CD8-positive, alpha-beta memory T cell (primary cell): ENCODE data around the gene CFAP251. TPM values are rescaled to one million over a fixed set of nuclear protein-coding genes. Genes with fewer than 3 reads are reported as not detected.

Experiments
- CTCF ChIA-PET: fragments of 350-600 bp; sonication (Branson Sonifier 250); formaldehyde crosslinking; loops from one replicate; lab custom pipeline; 2021; ENCODE audit warnings: antibody characterized with exemption; lab: Charles Lee
- POLR2A ChIA-PET: fragments of 350-600 bp; sonication (Branson Sonifier 250); formaldehyde crosslinking; loops from one replicate; lab custom pipeline; 2021; ENCODE audit warnings: antibody characterized with exemption; lab: Charles Lee
- DNase-seq, 5 donors: peaks; one replicate each; pipeline versions ENCODE4 v3.0.0 to v3.0.0-alpha.2; 2020 to 2022; ENCODE audit warnings: mixed read lengths in 1 of 5
- H3K27ac ChIP-seq: one replicate; pipeline ENCODE4 v1.7.0; 2013; ENCODE audit warnings: low read depth, mild to moderate bottlenecking, low read length, moderate library complexity
- H3K27me3 ChIP-seq: 2 replicates; pipeline ENCODE4 v1.7.0; 2013; ENCODE audit warnings: low read length, mild to moderate bottlenecking; ENCODE audit not compliant: insufficient read depth, poor library complexity, severe bottlenecking
- H3K36me3 ChIP-seq: 2 replicates; pipeline ENCODE4 v1.7.0; 2013; ENCODE audit warnings: mild to moderate bottlenecking, low read length, moderate library complexity; ENCODE audit not compliant: insufficient read depth
- H3K4me1 ChIP-seq: 2 replicates; pipeline ENCODE4 v1.7.0; 2013; ENCODE audit warnings: mild to moderate bottlenecking, low read length, moderate library complexity; ENCODE audit not compliant: insufficient read depth
- H3K4me3 ChIP-seq: 2 replicates; pipeline ENCODE4 v1.7.0; 2013; ENCODE audit warnings: mild to moderate bottlenecking, low read length
- H3K9me3 ChIP-seq: 2 replicates; pipeline ENCODE4 v1.7.0; 2013; ENCODE audit warnings: mild to moderate bottlenecking, low read length
- H3K27ac Mint-ChIP-seq, 8 donors: one replicate each; pipeline ENCODE4 v1.8.0; 2020 to 2021; ENCODE audit warnings: mixed read lengths in 8 of 8, mild to moderate bottlenecking in 6 of 8, inconsistent platforms in 3 of 8, moderate library complexity in 3 of 8
- H3K27me3 Mint-ChIP-seq, 2 donors: one replicate each; pipeline ENCODE4 v1.8.0; 2020 to 2021; ENCODE audit warnings: mixed read lengths in 2 of 2, mild to moderate bottlenecking in 1 of 2, moderate library complexity in 1 of 2
- H3K36me3 Mint-ChIP-seq, 3 donors: one replicate each; pipeline ENCODE4 v1.8.0; 2020 to 2021; ENCODE audit warnings: mixed read lengths in 3 of 3, inconsistent platforms in 1 of 3, mild to moderate bottlenecking in 1 of 3
- H3K4me1 Mint-ChIP-seq, 3 donors: one replicate each; pipeline ENCODE4 v1.8.0; 2020 to 2021; ENCODE audit warnings: mixed read lengths in 3 of 3, inconsistent platforms in 1 of 3, mild to moderate bottlenecking in 1 of 3
- H3K4me3 Mint-ChIP-seq, 7 donors: one replicate each; pipeline ENCODE4 v1.8.0; 2020 to 2021; ENCODE audit warnings: mixed read lengths in 7 of 7, mild to moderate bottlenecking in 6 of 7, moderate library complexity in 4 of 7, inconsistent platforms in 2 of 7
- H3K9me3 Mint-ChIP-seq, 5 donors: one replicate each; pipeline ENCODE4 v1.8.0; 2020 to 2022; ENCODE audit warnings: mixed read lengths in 5 of 5, mild to moderate bottlenecking in 3 of 5, moderate library complexity in 2 of 5, inconsistent platforms in 1 of 5
- polyA plus RNA-seq: library from polyadenylated mRNA; unstranded; fragments of 300-500 nt; fragmentation: Illumina TruSeq; gene quantifications from one replicate; pipeline ENCODE4 v1.2.3, GENCODE V29; 2021
- total RNA-seq, 2 experiments: library from RNA; stranded (reverse); gene quantifications; one replicate each; pipeline ENCODE4 v1.2.3, GENCODE V29; 2021

The CFAP251 gene
- total and polyA plus RNA-seq, 3 experiments from 2014 or later, result 0.31 to 0.72 TPM; not detected in 1

DNA sequence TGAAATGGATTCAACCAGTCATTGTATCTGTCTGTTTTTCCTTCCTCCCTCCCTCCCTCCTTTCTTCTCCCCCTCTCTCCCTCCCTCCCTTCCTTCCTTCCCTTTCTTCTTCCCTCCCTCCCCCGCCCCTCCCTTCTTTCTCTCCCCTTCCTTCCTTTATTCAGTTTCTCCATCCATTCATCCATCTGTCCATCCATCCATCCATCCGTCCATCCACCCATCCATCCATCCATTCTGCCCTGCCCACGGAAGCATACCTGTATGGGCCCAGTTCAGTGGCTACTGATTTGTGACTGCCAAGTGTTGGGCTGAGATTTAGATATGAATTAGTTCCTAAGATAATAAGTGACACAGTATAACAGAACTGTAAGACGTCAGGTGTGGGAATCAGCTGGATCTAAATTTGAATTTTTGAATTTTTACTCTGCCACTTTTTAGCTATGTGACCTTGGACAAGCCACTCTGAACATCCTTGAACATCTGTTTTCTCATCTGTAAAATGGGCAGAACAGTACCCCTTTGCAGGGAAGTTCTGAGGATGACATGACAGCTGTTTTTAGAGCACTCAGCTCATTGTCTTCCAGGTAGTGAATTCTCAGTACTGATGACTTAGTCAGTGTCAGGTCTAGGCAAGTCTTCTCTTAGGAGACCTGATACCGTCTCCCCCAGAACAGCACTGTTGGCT is 42.9 kb downstream of the CFAP251 start:
- Mint-ChIP-seq H3K4me1 (no peaks in the 10 kb centered on the region), H3K36me3 (no peaks in the 10 kb centered on the region), H3K9me3 (no peaks in the 10 kb centered on the region), H3K4me3 (no peak overlapping the region), H3K27me3 (peaks cover 0 to 9% of the 10 kb centered on the region in 2 donors), H3K27ac (no peak overlapping the region)
- H3K36me3 ChIP-seq, result no peaks in the 10 kb centered on the region
- CTCF ChIA-PET, result no interaction called here
- POLR2A ChIA-PET, result no interaction called here
- no peak overlapping the region for H3K4me3 ChIP-seq
- no peaks in the 10 kb centered on the region for H3K27me3 ChIP-seq
- no peak overlapping the region for H3K27ac ChIP-seq
- H3K4me1 ChIP-seq, result no peaks in the 10 kb centered on the region
- no peak for DNase-seq
- H3K9me3 ChIP-seq, result no peaks in the 10 kb centered on the region

GRCh38 chr12:121963341-121964018 is 45.1 kb downstream of the CFAP251 start:
- Histone ChIP-seq H3K9me3 (no peaks in the 10 kb centered on the region), H3K4me1 (no peaks in the 10 kb centered on the region), H3K36me3 (no peaks in the 10 kb centered on the region), H3K4me3 (no peak overlapping the region), H3K27ac (no peak overlapping the region), H3K27me3 (no peaks in the 10 kb centered on the region)
- Mint-ChIP-seq H3K27me3 (peaks cover 0 to 6% of the 10 kb centered on the region in 2 donors), H3K27ac (no peak overlapping the region), H3K4me3 (no peak overlapping the region), H3K4me1 (no peaks in the 10 kb centered on the region), H3K36me3 (no peaks in the 10 kb centered on the region), H3K9me3 (no peaks in the 10 kb centered on the region)
- no peak for DNase-seq
- ChIA-PET POLR2A (no interaction called here), CTCF (no interaction called here)

- H3K36me3 ChIP-seq, result no peaks in the 10 kb centered on the region
- Mint-ChIP-seq H3K36me3 (no peaks in the 10 kb centered on the region), H3K4me1 (no peaks in the 10 kb centered on the region), H3K27ac (no peak overlapping the region), H3K4me3 (no peak overlapping the region), H3K9me3 (no peaks in the 10 kb centered on the region), H3K27me3 (peaks cover 0 to 6% of the 10 kb centered on the region in 2 donors)
- ChIA-PET CTCF (no interaction called here), POLR2A (no interaction called here)
- H3K4me1 ChIP-seq, result no peaks in the 10 kb centered on the region
- no peak overlapping the region for H3K4me3 ChIP-seq
- no peaks in the 10 kb centered on the region for H3K9me3 ChIP-seq
- H3K27ac ChIP-seq, result no peak overlapping the region
- no peaks in the 10 kb centered on the region for H3K27me3 ChIP-seq
- no peak for DNase-seq
These were observed 46.6 kb downstream of the CFAP251 start for GRCh38 chr12:121964813-121965643.

DNA sequence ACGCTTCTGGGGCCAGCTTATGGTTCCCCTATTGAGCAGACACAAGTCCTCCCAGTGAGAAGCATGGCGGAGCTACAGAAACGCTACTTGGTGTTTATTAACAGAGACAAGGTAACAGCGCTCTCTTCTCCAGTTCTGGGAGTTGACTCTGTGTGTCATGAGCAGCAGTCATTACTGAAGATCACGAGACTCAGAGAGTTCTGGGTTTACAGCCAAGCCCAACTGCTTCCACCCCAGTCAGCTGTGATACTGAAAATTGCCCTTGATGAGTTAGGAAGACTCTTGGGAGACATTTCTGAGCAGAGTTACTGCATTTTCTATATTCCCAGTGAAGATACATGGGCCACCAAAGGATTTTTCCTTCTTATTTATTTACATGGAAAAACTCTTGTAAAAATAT is 48.6 kb downstream of the CFAP251 start:
- no peak overlapping the region for H3K4me3 ChIP-seq
- Mint-ChIP-seq H3K27me3 (peaks cover 1 to 6% of the 10 kb centered on the region in 2 donors), H3K27ac (no peak overlapping the region), H3K9me3 (peaks cover under 1% of the 10 kb centered on the region in 5 donors), H3K36me3 (peaks cover 0 to under 1% (median 0%) of the 10 kb centered on the region in 3 donors), H3K4me1 (no peaks in the 10 kb centered on the region), H3K4me3 (no peak overlapping the region)
- no peak overlapping the region for H3K27ac ChIP-seq
- POLR2A ChIA-PET, result no interaction called here
- H3K27me3 ChIP-seq, result no peaks in the 10 kb centered on the region
- no peaks in the 10 kb centered on the region for H3K36me3 ChIP-seq
- CTCF ChIA-PET, result no interaction called here
- H3K9me3 ChIP-seq, result no peaks in the 10 kb centered on the region
- no peaks in the 10 kb centered on the region for H3K4me1 ChIP-seq
- no peak for DNase-seq

GRCh38 chr12:121968876-121969275 is 50.5 kb downstream of the CFAP251 start:
- Histone ChIP-seq H3K4me1 (no peaks in the 10 kb centered on the region), H3K27me3 (no peaks in the 10 kb centered on the region), H3K9me3 (no peaks in the 10 kb centered on the region), H3K36me3 (no peaks in the 10 kb centered on the region), H3K27ac (no peak overlapping the region), H3K4me3 (no peak overlapping the region)
- Mint-ChIP-seq H3K9me3 (peaks cover 3 to 8% (median 6%) of the 10 kb centered on the region in 5 donors), H3K27ac (no peak overlapping the region), H3K27me3 (peaks cover 0 to 1% of the 10 kb centered on the region in 2 donors), H3K4me3 (no peak overlapping the region), H3K4me1 (no peaks in the 10 kb centered on the region), H3K36me3 (peaks cover 0 to 11% (median 0%) of the 10 kb centered on the region in 3 donors)
- CTCF ChIA-PET, result no interaction called here
- no peak for DNase-seq
- POLR2A ChIA-PET, result no interaction called here

GRCh38 chr12:121969726-121970125 is 51.3 kb downstream of the CFAP251 start:
- Mint-ChIP-seq H3K36me3 (peaks cover 0 to 19% (median 0%) of the 10 kb centered on the region in 3 donors), H3K4me3 (no peak overlapping the region), H3K9me3 (peaks cover 3 to 9% (median 7%) of the 10 kb centered on the region in 5 donors), H3K27ac (no peak overlapping the region), H3K27me3 (peaks cover 0 to 3% of the 10 kb centered on the region in 2 donors), H3K4me1 (no peaks in the 10 kb centered on the region)
- Histone ChIP-seq H3K36me3 (no peaks in the 10 kb centered on the region), H3K9me3 (no peaks in the 10 kb centered on the region), H3K27me3 (no peaks in the 10 kb centered on the region), H3K4me1 (no peaks in the 10 kb centered on the region), H3K4me3 (no peak overlapping the region), H3K27ac (no peak overlapping the region)
- ChIA-PET CTCF (no interaction called here), POLR2A (no interaction called here)
- DNase-seq, result no peak

DNA sequence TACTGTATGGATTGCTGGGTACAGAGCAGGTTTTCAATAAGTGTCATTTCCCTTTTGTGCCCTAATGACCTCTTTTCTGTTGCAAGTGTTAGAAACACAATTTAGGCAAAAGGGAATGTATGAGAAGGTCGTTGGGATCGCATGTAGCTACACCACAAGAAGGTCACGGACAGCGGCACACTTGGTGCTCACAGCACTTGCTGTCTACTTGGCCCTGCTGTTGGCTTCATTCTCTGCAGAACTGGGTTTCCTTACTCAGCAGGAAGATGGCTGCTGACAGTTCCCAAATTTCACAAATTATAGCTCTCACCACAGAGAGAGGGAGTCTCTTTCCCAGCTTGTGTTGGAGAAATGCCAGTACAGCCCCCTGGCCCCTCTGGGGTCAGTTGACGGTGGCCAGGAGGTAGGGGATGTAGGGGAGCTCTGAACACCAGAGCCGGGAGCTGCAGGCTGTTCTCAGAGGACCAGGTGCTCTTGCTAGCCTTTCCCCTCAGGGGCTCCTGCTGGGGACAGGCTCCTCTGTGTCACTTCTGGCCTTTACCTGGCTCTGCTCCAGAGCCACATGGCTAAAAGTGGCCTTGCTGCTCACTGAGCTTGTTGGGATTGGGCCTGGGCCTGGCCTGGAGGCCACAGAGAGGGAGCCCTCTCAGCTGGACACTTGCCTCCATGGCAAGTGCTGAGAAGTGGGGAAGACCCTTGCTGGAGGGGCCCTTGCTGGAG is 52.3 kb downstream of the CFAP251 start:
- POLR2A ChIA-PET, result no interaction called here
- Mint-ChIP-seq H3K27ac (no peak overlapping the region), H3K36me3 (peaks cover 0 to 20% (median 0%) of the 10 kb centered on the region in 3 donors), H3K27me3 (peaks cover 3 to 7% of the 10 kb centered on the region in 2 donors), H3K4me3 (no peak overlapping the region), H3K4me1 (no peaks in the 10 kb centered on the region), H3K9me3 (peaks cover 3 to 9% (median 7%) of the 10 kb centered on the region in 5 donors)
- CTCF ChIA-PET, result interaction anchor here (1.0 kb wide), 1 partner anchor 12 kb away, joined by 3 read pairs; no protein-coding TSS in a partner anchor
- no peak for DNase-seq
- Histone ChIP-seq H3K4me1 (no peaks in the 10 kb centered on the region), H3K27ac (no peak overlapping the region), H3K9me3 (no peaks in the 10 kb centered on the region), H3K36me3 (no peaks in the 10 kb centered on the region), H3K4me3 (no peak overlapping the region), H3K27me3 (no peaks in the 10 kb centered on the region)
